ENCODE measurements around the gene SLC9C2. TPM values are rescaled to one million over a fixed set of nuclear protein-coding genes. Genes with fewer than 3 reads are reported as not detected.
A peak's percentile ranks its signal among the peaks of the same experiment; 100 is the strongest.

Gene SLC9C2
- polyA plus RNA-seq, 1 of the 3 experiments (the other 2 are of a cell fraction) = not detected

GRCh38 chr1:173473599-173474011 lies 129.3 kb downstream of the SLC9C2 start:
- no peak for DNase-seq
- H3K4me1 ChIP-seq (ENCODE audit: control insufficient read depth in 1 of 2, insufficient read depth in 2 of 2, low read depth in 1 of 2, low read length in 1 of 2) = peaks cover 20 to 36% of the 10 kb centered on the region in 2 experiments; a peak in 3 of 4 replicates
- H3K9ac ChIP-seq = peak overlapping the region; percentile 71; the same call in 1 of the 2 replicates
- no peaks in the 10 kb centered on the region for H3K9me2 ChIP-seq
- no peaks in the 10 kb centered on the region for H3K27me3 ChIP-seq (ENCODE audit: insufficient read depth)
- ChIA-PET CTCF (interaction anchor here (1.1 to 2.0 kb wide), 2 partner anchors 39 to 42 kb away, joined by 3 to 7 read pairs; no protein-coding TSS in a partner anchor), POLR2A (no interaction called here)
- H4K20me1 ChIP-seq (ENCODE audit: insufficient read depth) = no peaks in the 10 kb centered on the region
- H3K36me3 ChIP-seq (replicated peaks in 1 of 2; ENCODE audit: control insufficient read depth in 1 of 2, insufficient read depth in 2 of 2, low read length in 1 of 2) = peaks cover 0 to 6% of the 10 kb centered on the region in 2 experiments
- peak overlapping the region; percentile 54 for H2AFZ ChIP-seq (ENCODE audit: low read depth)
- 9% methylated on average over 2 of the region's 2 CpGs for WGBS (ENCODE audit: low lambda C conversion rate)
- peaks cover 36% of the 10 kb centered on the region for H3F3A ChIP-seq (replicated peaks; ENCODE audit: insufficient read depth)
- H3K4me3 ChIP-seq (ENCODE audit: low read depth in 2 of 2, low read length in 1 of 2) = peak overlapping the region; percentile 17 to 75; a peak in 3 of 4 replicates
- no peaks in the 10 kb centered on the region for H3K9me3 ChIP-seq
- peak overlapping the region; percentile 87 for H3K4me2 ChIP-seq
- H3K27ac ChIP-seq (ENCODE audit: low read depth in 2 of 2, low read length in 1 of 2) = peak overlapping the region; percentile 89 to 92
- H3K79me2 ChIP-seq (ENCODE audit: insufficient read depth) = peaks cover 51% of the 10 kb centered on the region
- TF ChIP-seq EP300 (IDR thresholded peaks at IDR 0.05; ENCODE audit: borderline replicate concordance in 1 of 2, low read depth in 1 of 2, low read length in 1 of 2) (0 out of 4 replicates have a peak, but pooled peaks of 1 of the 2 experiments have one; percentile 5), MEF2A (IDR thresholded peaks at IDR 0.05; ENCODE audit: borderline replicate concordance, low read depth) (no peak), TAF1 (IDR thresholded peaks at IDR 0.05; ENCODE audit: borderline replicate concordance, low read depth, low read length) (no peak), RCOR1 (IDR thresholded peaks at IDR 0.05; ENCODE audit: low read length) (no peak), GATA2 (CRISPR knock-in tag; IDR thresholded peaks at IDR 0.05) (no peak), POLR2AphosphoS5 (IDR thresholded peaks at IDR 0.05; ENCODE audit: low read depth, low read length) (peak; percentile 56; the same call in 1 of the 2 replicates), MAX (IDR thresholded peaks at IDR 0.05; ENCODE audit: low read depth) (no peak), REST (IDR thresholded peaks at IDR 0.05; ENCODE audit: low read depth, low read length) (no peak), SMC3 (IDR thresholded peaks at IDR 0.05; ENCODE audit: low read depth, low read length) (no peak), GABPA (IDR thresholded peaks at IDR 0.05; ENCODE audit: low read depth) (no peak), FOXJ3 (CRISPR knock-in tag; IDR thresholded peaks at IDR 0.05) (no peak), RXRA (IDR thresholded peaks at IDR 0.05; ENCODE audit: borderline replicate concordance, low read depth) (no peak), RFX5 (IDR thresholded peaks at IDR 0.05; ENCODE audit: low read length) (no peak), RAD21 (IDR thresholded peaks at IDR 0.05; ENCODE audit: low read length) (no peak), TCF12 (IDR thresholded peaks at IDR 0.05) (peak; percentile 76), JUND (IDR thresholded peaks at IDR 0.05) (peak; percentile 82), NFIC (IDR thresholded peaks at IDR 0.05; ENCODE audit: borderline replicate concordance) (no peak), CHD2 (IDR thresholded peaks at IDR 0.05; ENCODE audit: low read length, partially characterized antibody) (no peak), CTCF (IDR thresholded peaks at IDR 0.05) (no peak), NRF1 (IDR thresholded peaks at IDR 0.05; ENCODE audit: low read depth, low read length) (no peak), SIN3A (IDR thresholded peaks at IDR 0.05; ENCODE audit: borderline replicate concordance, low read depth, low read length) (0 out of 2 replicates have a peak, but pooled peaks have one; percentile 67), ELF1 (IDR thresholded peaks at IDR 0.05) (no peak), USF2 (IDR thresholded peaks at IDR 0.05; ENCODE audit: borderline replicate concordance, low read depth, low read length) (no peak)
- TF ChIP-seq, protein P1, sequence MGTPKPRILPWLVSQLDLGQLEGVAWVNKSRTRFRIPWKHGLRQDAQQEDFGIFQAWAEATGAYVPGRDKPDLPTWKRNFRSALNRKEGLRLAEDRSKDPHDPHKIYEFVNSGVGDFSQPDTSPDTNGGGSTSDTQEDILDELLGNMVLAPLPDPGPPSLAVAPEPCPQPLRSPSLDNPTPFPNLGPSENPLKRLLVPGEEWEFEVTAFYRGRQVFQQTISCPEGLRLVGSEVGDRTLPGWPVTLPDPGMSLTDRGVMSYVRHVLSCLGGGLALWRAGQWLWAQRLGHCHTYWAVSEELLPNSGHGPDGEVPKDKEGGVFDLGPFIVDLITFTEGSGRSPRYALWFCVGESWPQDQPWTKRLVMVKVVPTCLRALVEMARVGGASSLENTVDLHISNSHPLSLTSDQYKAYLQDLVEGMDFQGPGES (IDR thresholded peaks at IDR 0.05; ENCODE audit: low read depth, low read length) = no peak
- TF ChIP-seq, protein P2, sequence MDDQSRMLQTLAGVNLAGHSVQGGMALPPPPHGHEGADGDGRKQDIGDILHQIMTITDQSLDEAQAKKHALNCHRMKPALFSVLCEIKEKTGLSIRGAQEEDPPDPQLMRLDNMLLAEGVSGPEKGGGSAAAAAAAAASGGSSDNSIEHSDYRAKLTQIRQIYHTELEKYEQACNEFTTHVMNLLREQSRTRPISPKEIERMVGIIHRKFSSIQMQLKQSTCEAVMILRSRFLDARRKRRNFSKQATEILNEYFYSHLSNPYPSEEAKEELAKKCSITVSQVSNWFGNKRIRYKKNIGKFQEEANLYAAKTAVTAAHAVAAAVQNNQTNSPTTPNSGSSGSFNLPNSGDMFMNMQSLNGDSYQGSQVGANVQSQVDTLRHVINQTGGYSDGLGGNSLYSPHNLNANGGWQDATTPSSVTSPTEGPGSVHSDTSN (IDR thresholded peaks at IDR 0.05) = peak; percentile 67
- TF ChIP-seq, protein P3, sequence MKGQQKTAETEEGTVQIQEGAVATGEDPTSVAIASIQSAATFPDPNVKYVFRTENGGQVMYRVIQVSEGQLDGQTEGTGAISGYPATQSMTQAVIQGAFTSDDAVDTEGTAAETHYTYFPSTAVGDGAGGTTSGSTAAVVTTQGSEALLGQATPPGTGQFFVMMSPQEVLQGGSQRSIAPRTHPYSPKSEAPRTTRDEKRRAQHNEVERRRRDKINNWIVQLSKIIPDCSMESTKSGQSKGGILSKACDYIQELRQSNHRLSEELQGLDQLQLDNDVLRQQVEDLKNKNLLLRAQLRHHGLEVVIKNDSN (IDR thresholded peaks at IDR 0.05; ENCODE audit: borderline replicate concordance, low read depth) = no peak

Measured in SK-N-SH (cell line).